HEK293T (cell line): ENCODE results near the gene TFAP2C.
"Not testable (repeated sequence)": the region's sequence is repeated elsewhere in the genome, so short reads cannot be mapped to it uniquely, and the experiment has no call there.

ENCODE experiments used
- CTCF ChIA-PET: fragments of 350-600 bp; formaldehyde crosslinking; extraction: SDS; loops from one replicate; lab custom pipeline; 2021; ENCODE audit warnings: antibody characterized with exemption, inconsistent platforms; lab: Yijun Ruan, JAX
- POLR2A ChIA-PET: fragments of 350-600 bp; formaldehyde crosslinking; extraction: SDS; loops from one replicate; lab custom pipeline; 2020; ENCODE audit warnings: antibody characterized with exemption, inconsistent platforms; lab: Yijun Ruan, JAX
- DNase-seq: peaks from one replicate; pipeline ENCODE4 v3.0.0; 2012; ENCODE audit warnings: mixed read lengths; ENCODE audit errors: extremely low spot score
- ARNT ChIP-seq: fragments of 450-650 bp; IDR thresholded peaks from 2 replicates; pipeline ENCODE4 v1.6.1; 2017; ENCODE audit warnings: mild to moderate bottlenecking
- BHLHE40 ChIP-seq: fragments of 450-650 bp; IDR thresholded peaks from 2 replicates; pipeline ENCODE4 v1.6.1; 2016; ENCODE audit warnings: mild to moderate bottlenecking, moderate library complexity, borderline replicate concordance
- CTBP1 ChIP-seq: fragments of 450-650 bp; IDR thresholded peaks from 2 replicates; pipeline ENCODE4 v1.6.1; 2016; ENCODE audit warnings: borderline replicate concordance
- ELF4 ChIP-seq: fragments of 450-650 bp; IDR thresholded peaks from 2 replicates; pipeline ENCODE4 v1.6.1; 2017; ENCODE audit warnings: antibody characterized with exemption
- FOXA1 ChIP-seq: fragments of 450-650 bp; IDR thresholded peaks from 2 replicates; pipeline ENCODE4 v1.6.1; 2016; ENCODE audit warnings: mild to moderate bottlenecking
- FOXK2 ChIP-seq: fragments of 450-650 bp; IDR thresholded peaks from 2 replicates; pipeline ENCODE4 v1.6.1; 2016; ENCODE audit warnings: mild to moderate bottlenecking
- FOXM1 ChIP-seq: fragments of 450-650 bp; IDR thresholded peaks from 2 replicates; pipeline ENCODE4 v1.6.1; 2017; ENCODE audit warnings: mild to moderate bottlenecking, borderline replicate concordance
- HDGF ChIP-seq: fragments of 450-650 bp; IDR thresholded peaks from 2 replicates; pipeline ENCODE4 v1.6.1; 2017; ENCODE audit warnings: antibody characterized with exemption, borderline replicate concordance
- L3MBTL2 ChIP-seq: fragments of 450-650 bp; conservative IDR thresholded peaks from 2 replicates; pipeline ENCODE4 v1.6.1; 2016; ENCODE audit warnings: mild to moderate bottlenecking
- LEF1 ChIP-seq: fragments of 450-650 bp; IDR thresholded peaks from 2 replicates; pipeline ENCODE4 v1.6.1; 2017; ENCODE audit warnings: mild to moderate bottlenecking, borderline replicate concordance
- NFRKB ChIP-seq: fragments of 450-650 bp; IDR thresholded peaks from 2 replicates; pipeline ENCODE4 v1.6.1; 2016; ENCODE audit warnings: mild to moderate bottlenecking, moderate library complexity
- SP1 ChIP-seq: fragments of 450-650 bp; IDR thresholded peaks from 2 replicates; pipeline ENCODE4 v1.6.1; 2017
- SUZ12 ChIP-seq: fragments of 450-650 bp; IDR thresholded peaks from 2 replicates; pipeline ENCODE4 v1.6.1; 2016; ENCODE audit warnings: mild to moderate bottlenecking
- TARDBP ChIP-seq: fragments of 450-650 bp; IDR thresholded peaks from 2 replicates; pipeline ENCODE4 v1.6.1; 2016
- ZNF384 ChIP-seq: fragments of 450-650 bp; IDR thresholded peaks from 2 replicates; pipeline ENCODE4 v1.6.1; 2016
- TF ChIP-seq, protein P1 (sequence below): fragments of 450-650 bp; IDR thresholded peaks from 2 replicates; pipeline ENCODE4 v1.6.1; 2016

The TFAP2C gene

DNA sequence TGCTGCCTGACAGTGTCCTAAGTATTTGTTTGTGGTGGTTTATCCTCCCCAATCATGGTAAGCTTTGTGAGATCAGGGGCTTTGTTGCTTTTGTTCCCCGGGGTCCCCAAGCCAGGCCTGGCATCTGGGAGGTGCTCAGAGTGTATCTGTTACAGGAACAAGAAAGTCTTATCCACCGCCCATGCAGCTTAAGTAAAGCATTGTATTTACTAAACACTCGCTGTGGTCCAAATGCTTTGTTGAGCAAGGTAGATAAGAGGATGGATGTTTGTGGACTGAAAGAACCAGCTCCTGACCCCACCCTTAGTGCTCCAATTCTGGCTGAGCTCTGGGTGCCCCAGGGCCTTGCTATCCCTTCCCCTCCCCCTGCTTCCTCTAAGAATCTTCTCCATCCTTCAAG is 19.8 kb upstream of the TFAP2C start:
- DNase-seq = no peak
- TF ChIP-seq FOXA1 (no peak), ELF4 (no peak), NFRKB (no peak), CTBP1 (no peak), SUZ12 (no peak), TARDBP (no peak), HDGF (no peak), ZNF384 (no peak), ARNT (no peak), BHLHE40 (no peak), FOXK2 (no peak), L3MBTL2 (no peak), LEF1 (no peak), SP1 (no peak)
- POLR2A ChIA-PET = interaction anchor here (1.1 kb wide), 1 partner anchor 36 kb away, joined by 3 read pairs; no protein-coding TSS in a partner anchor
- CTCF ChIA-PET = no interaction called here

DNA sequence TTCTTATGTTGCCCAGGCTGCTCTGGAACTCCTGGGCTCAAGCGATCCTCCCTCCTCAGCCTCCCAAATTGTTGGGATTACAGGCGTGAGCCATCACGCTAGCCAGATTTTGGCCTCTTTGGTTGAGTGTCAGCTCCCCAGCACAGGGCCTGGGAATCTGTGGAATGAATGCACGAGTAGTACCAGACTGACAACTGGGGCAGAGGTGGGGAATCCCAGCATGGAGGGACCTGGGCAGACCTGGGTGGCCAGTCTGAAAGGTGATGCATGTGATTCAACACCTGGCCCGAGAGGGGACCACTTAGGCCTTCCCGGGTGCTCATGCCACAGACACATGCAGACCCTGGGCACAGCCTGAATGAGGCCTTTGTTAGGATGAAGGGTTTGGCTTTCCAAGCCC is 19.0 kb upstream of the TFAP2C start:
- ChIA-PET POLR2A (interaction anchor here (1.1 kb wide), 1 partner anchor 37 kb away, joined by 3 read pairs; no protein-coding TSS in a partner anchor), CTCF (no interaction called here)
- no peak for DNase-seq
- TF ChIP-seq, protein P1, sequence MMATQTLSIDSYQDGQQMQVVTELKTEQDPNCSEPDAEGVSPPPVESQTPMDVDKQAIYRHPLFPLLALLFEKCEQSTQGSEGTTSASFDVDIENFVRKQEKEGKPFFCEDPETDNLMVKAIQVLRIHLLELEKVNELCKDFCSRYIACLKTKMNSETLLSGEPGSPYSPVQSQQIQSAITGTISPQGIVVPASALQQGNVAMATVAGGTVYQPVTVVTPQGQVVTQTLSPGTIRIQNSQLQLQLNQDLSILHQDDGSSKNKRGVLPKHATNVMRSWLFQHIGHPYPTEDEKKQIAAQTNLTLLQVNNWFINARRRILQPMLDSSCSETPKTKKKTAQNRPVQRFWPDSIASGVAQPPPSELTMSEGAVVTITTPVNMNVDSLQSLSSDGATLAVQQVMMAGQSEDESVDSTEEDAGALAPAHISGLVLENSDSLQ = no peak
- TF ChIP-seq L3MBTL2 (no peak), BHLHE40 (no peak), LEF1 (no peak), ELF4 (no peak), HDGF (no peak), TARDBP (no peak), FOXK2 (no peak), ARNT (no peak), FOXM1 (no peak), FOXA1 (no peak), SUZ12 (no peak), ZNF384 (no peak), CTBP1 (no peak), SP1 (no peak), NFRKB (no peak)

DNA sequence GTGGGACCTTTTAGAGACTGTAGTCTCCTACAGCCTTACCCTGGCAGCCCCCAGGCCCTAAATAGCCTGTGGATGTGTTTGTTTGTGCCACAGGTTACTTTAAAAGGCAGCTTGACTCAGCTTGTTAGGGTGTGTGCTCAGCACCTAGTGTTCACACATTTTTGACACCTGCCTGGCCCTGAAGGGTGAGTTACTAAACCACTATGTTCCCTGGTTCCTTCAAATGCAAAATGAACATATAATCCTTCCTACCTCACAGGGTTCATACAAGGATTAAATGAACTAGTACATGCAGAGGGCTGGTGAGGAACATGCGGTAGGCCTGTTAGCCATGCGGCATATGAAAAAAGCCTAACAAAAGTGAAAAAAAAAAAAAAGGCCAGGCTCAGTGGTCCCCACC is 14.9 kb upstream of the TFAP2C start:
- DNase-seq = no peak
- CTCF ChIA-PET = no interaction called here
- TF ChIP-seq CTBP1 = no peak
- TF ChIP-seq NFRKB = no peak
- no peak for TF ChIP-seq HDGF
- TF ChIP-seq BHLHE40 = no peak
- TF ChIP-seq ZNF384 = no peak
- POLR2A ChIA-PET = no interaction called here

DNA sequence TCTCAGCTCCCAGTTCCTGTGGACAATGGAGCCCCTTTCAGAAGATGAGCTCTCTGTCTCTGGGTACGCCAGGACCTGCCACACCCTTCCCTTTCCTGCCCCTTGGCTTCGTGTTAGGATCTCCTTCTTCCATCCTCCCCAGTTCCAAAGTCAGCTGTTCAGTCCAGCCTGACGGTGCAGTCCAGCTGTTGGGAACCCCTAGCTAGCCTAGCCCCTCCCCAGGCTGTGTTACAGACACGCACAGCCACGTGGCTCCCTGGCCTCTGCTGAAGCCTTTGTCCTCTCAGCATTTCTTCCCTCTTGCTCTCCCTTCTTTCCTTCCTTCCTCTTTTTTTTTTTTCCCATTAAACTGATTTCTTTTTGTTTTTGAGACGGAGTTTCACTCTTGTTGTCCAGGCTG is 12.4 kb upstream of the TFAP2C start:
- DNase-seq = no peak
- POLR2A ChIA-PET = no interaction called here
- CTCF ChIA-PET = interaction anchor here (0.6 to 0.7 kb wide), 2 partner anchors 13 to 27 kb away, joined by 3 to 4 read pairs; no protein-coding TSS in a partner anchor
- TF ChIP-seq FOXK2 = no peak
- no peak for TF ChIP-seq ELF4
- TF ChIP-seq HDGF = no peak
- TF ChIP-seq, protein P1 = no peak
- no peak for TF ChIP-seq TARDBP
- no peak for TF ChIP-seq CTBP1
- TF ChIP-seq FOXA1 = no peak
- TF ChIP-seq SP1 = no peak
- TF ChIP-seq ARNT = no peak
- TF ChIP-seq L3MBTL2 = no peak
- TF ChIP-seq SUZ12 = no peak
- TF ChIP-seq ZNF384 = no peak
- TF ChIP-seq FOXM1 = no peak
- TF ChIP-seq BHLHE40 = no peak
- TF ChIP-seq NFRKB = no peak
- no peak for TF ChIP-seq LEF1

DNA sequence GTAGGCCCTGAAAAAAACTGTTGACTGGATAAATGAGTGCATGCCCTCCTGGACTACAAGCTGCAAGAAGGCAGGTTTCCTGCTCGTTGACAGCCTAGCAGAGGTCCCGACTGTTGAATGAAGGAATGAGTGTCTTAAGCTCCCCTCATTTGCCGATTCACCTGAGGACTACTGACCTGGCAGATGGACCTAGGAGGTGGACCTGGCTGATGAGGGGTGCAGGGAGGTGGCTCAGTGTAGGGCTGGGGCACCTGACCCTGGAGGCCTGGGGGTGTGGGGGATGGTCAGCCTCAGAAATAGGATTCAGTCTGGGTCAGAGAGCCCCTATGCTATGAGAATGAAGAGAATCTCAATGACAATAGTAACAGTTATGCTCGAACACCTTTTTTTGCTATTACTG is 11.6 kb upstream of the TFAP2C start:
- DNase-seq = no peak
- ChIA-PET POLR2A (no interaction called here), CTCF (no interaction called here)

DNA sequence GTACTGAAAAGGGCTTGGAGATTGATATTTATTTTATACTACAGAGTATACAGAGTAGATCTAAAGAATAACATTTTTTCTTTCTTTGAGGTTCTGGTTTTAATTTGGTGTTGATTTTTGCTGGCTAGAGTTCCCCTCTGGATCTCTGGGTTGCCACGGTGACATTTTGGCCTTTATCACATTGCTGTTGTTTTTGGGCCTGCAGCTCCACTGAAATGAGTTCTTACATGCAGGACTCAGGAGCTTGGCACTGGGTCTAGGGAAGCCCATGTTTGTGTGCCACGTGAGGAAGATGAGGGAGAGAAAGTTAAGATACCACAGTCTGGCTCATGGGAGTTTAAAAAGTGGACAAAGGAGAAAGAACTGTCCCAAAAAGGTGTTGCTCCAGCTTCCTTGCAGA is 7.4 kb upstream of the TFAP2C start:
- no peak for DNase-seq
- ChIA-PET POLR2A (no interaction called here), CTCF (no interaction called here)
- TF ChIP-seq ARNT (no peak), FOXA1 (no peak), ZNF384 (no peak), SUZ12 (no peak), FOXK2 (no peak), CTBP1 (no peak), TARDBP (no peak), SP1 (no peak), FOXM1 (no peak), L3MBTL2 (no peak), BHLHE40 (no peak), LEF1 (no peak), ELF4 (no peak)
- TF ChIP-seq, protein P1 = no peak

More for the DNA sequence above, 11.6 kb upstream of the TFAP2C start:
- TF ChIP-seq NFRKB (no peak), CTBP1 (no peak), FOXA1 (no peak), L3MBTL2 (no peak), HDGF (no peak), BHLHE40 (no peak), FOXK2 (no peak), ZNF384 (no peak)

DNA sequence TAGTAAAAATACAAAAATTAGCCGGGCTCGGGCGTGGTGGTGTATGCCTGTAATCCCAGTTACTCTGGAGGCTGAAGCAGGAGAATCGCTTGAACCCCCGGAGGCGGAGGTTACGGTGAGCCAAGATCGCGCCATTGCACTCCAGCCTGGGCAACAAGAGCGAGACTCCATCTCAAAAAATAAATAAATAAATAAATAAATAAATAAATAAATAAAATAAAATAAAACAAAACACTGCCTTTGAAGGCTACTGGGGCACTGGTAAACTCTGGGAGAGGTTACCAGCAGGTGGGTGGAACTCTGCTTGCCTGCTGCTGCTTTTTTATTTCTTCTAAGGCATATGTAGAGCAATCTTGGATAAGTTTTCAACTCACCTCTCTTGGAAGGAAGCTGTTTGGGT is 5.2 kb upstream of the TFAP2C start:
- POLR2A ChIA-PET = not testable (repeated sequence)

More for the DNA sequence above, 5.2 kb upstream of the TFAP2C start:
- DNase-seq, CTCF ChIA-PET: not testable (repeated sequence)
